ENCODE results near the gene LIM2. TPM values are rescaled to one million over a fixed set of nuclear protein-coding genes. Genes with fewer than 3 reads are reported as not detected.

LIM2 gene
- total RNA-seq, 1 donor from 2014 or later = not detected

GRCh38 chr19:51365965-51366388 lies 21.8 kb downstream of the LIM2 start, which contains the start of gene ETFB:
ETFB (minus strand) TSS chr19:51366388; CDS start chr19:51366326, 62 bp downstream.
- no peak for DNase-seq (ENCODE audit: low read depth in 2 of 2)

DNA sequence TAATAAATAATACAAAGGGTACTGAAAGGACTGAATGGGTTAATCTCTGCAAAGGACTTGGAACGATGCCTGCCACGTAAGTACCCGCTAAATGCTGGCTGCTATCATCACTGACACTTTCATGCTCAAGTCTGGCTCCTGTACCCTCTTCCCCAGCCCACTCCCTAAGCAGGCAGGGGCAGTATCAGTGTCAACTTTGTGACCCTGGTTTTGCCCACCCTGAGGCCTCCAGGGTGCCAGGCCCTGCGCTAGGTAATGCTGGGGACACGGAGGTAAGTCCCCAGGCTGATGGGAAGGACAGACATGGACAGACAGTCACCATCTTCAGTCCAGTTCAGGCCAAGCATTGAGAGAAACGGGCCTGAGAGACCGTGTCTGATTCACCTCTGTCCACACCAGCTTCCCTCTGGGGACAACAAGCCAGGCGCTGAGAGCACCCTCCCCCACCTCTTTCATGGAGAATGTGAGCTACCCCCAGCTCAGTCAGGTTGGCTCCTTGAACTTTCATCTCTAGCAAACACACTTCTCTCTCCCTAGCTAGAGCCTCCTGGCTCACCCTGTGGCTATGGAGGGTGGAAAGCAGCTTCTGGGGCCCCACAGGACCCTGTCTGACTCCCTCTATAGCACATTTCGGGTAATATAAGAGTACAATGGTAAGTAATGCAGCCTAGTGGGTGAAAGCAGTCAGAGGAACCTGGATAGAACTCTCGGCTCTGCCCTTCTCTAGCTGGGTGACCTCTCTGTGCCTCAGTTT lies 22.4 kb downstream of the LIM2 start:
- peak; percentile 35 to 37 for DNase-seq (ENCODE audit: low read depth in 2 of 2)

DNA sequence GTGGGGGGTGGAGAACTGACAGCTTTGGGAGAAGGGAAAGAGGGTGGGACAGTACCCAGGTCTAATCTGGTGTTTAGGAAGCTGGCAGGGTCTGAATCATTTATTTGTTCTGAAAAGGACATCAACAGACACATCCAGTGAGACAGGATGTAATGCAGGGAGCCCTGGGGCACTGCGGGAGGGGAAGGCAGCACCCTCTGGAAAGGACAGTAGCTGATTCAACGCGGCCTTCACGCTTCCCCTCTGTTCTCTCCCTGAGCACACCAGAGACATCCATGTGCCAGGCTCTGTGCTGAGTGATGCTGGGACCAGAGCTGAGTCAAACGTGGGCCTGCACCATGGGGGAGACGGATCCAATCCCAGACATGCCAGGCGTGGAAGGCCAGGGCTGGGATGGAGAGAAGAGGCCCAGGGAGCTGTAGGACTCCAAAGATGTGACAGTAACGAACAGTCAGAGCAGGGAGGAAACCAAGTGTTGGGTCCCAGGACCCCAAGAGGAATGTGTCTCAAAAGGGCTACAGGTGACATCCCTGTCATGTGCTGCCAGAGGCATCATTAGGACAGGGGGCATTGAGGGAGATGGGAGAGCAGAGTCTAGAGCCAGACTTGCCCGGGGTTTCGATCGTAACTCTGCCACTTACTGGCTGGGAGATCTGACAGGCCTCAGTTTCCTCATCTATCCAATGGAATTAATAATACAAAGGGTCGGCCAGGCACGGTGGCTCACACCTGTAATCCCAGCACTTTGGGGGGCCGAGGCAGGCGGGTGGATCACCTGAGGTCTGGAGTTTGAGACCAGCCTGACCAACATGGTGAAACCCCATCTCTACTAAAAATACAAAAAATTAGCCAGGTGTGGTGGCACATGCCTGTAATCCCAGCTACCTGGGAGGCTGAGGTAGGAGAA lies 23.3 kb downstream of the LIM2 start:
- peak; percentile 34 to 36 for DNase-seq (ENCODE audit: low read depth in 2 of 2)

DNA sequence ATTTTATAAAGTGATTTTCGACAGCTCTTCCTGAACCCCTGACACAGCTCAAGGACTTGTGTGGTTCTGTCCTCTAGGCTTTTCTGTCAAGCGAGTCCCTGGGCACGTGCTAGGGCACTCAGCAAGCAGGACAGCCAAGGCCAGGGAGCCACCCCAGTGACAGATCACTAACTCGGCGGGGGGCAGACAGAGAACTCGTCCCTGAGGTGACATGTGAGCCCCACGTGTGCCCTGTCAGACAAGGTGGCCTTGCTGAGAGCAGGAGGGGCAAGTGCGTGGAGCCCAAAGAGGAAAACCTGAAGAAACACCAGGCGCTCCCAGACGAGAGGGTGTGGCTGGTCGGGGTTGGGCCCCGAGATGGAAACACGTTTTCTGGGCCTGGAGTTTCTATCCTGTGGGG lies 26.5 kb downstream of the LIM2 start:
- no peak for DNase-seq (ENCODE audit: low read depth in 2 of 2)

- peak in 1 of 2 donors; percentile 22 for DNase-seq (ENCODE audit: low read depth in 2 of 2)
Measured at GRCh38 chr19:51359294-51359693, 28.5 kb downstream of the LIM2 start.

GRCh38 chr19:51357952-51358351 lies 29.8 kb downstream of the LIM2 start:
- DNase-seq (ENCODE audit: low read depth in 2 of 2) = no peak

DNA sequence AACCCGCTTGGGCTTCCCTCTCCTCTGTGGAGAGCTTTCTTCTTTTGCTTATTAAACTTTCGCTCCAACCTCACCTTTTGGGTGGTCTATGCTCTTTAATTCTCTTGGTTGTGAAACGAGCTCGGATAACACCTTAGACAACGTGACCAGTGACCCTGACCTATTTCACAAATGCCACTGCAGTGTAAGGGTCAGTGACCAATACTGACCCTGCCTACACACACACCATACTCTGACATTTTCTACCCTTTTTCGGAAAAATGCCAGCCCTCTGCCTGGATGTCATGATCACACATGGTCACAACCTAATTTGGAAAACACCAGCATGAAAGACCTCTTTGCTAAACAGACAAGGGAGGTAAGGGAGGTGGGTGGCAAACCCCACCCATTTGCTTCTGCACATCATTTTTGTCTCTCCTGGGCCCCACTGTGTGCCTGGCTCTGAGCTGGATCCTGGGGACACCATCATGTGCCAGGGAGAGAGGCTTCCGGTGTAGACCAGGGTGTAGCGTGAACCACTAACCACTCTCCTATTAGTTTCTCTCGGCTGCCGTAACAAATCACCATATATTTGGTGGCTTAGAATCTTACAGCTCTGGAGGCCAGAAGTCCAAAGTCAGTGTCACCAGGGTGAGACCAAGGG lies 31.5 kb downstream of the LIM2 start:
- DNase-seq (ENCODE audit: low read depth in 2 of 2) = no peak

DNA sequence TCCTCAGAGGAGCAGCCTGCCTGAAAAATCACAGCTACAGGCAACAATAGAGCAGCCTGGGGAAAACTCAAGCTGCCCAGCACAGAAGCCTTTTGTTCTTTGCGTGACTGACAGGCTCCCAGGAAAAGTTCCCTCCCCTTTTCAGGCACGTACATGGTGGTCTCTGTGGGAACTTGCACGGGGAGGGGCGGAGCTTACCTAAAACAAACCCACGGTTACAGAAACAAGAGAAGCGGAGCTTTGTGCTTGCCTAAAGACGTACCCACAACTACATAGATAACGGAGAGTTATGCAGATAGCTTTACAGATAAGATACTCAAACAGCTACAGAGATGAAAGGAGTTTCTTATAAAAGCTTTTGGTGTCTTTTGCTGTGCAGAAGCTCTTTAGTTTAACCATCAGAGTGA lies 33.0 kb downstream of the LIM2 start:
- no peak for DNase-seq (ENCODE audit: low read depth in 2 of 2)

DNA sequence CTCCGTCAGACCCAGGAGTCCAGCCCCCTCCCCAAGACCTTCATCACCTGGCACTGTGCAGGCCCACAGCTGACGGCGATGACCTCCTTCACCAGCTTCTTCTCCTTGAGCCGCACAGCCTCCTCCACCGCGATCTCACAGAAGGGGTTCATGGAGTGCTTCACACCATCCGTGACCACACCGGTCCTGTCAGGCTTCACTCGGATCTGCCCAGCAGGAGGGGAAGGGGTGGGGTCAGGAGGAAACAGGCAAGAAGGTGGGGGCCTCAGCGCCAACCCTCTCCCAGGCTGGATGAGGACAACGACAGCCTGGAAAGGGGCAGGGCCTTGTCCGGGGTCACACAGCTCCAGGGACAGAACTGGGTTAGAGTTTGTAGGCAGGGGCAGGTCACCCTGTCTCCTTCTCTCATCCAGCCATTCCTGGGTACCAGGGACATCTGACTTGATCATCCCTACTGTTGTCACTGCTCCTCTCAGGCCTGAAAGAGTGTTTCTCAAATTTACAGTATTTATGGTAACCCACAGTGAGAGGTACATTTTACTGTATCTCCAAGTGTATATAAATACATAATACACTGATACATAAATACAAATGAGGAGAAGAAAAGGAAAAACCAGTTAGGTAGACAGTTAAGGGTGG lies 33.6 kb downstream of the LIM2 start:
- no peak for DNase-seq (ENCODE audit: low read depth in 2 of 2)

DNA sequence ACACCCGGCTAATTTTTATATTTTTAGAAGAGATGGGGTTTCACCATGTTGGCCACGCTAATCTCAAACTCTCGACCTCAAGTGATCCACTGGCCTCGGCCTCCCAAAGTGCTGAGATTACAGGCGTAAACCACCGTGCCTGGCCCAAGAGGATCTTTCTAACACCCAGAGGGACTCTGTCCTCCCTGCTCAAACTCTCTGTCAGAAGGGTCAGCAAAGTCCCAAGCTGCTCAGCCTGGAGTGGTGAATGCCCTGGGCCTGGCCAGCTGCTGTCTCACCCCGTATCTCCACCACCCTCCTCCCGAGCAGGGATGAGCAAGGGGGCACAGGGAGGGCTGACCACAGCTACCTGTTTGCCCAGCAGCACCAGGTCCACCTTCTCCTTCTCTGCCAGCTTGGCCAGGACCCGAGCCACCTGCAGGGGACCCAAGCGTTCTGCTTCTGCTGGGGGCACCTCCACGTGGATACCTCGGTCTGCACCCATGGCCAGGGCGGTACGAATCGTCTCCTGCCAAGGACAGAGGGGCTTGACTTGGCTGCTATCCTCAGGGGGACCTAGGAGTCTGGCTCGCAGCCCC lies 34.9 kb downstream of the LIM2 start:
- no peak for DNase-seq (ENCODE audit: low read depth in 2 of 2)

- no peak for DNase-seq (ENCODE audit: low read depth in 2 of 2)
Measured at GRCh38 chr19:51351266-51351990, 36.3 kb downstream of the LIM2 start.

DNA sequence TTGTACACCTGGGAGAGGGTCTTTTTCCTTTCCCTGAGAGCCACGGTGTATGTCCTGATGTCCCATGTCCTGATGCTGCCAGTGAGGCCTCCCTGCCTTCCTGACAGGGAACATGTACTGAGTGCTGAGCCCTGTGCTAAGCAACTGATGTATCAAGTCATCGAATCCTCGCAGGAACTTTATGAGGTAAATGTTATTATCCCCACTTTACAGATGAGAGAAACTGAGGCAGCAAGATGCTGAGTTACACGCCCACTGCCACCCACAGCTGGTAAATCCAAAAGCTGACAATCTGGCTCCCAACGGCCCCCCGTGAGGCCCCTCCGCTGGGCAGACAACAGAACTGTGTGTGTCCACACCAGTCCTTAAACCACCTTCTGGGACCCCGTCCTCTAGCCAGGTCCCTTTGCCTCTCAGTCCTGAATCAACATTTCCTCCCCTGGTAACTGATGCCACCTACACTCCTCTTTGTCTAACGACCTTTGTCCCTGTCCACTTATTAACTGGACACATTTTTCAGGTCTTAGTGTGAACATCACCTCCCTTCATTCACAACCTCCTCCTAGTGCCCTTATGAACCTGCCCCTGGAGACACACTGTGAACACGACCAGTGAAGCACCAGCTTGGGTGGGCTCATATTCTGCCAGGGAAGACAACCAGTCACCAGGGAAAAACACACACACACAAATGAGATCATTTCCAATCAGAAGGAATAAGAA lies 40.4 kb downstream of the LIM2 start:
- no peak for DNase-seq (ENCODE audit: low read depth in 2 of 2)

DNA sequence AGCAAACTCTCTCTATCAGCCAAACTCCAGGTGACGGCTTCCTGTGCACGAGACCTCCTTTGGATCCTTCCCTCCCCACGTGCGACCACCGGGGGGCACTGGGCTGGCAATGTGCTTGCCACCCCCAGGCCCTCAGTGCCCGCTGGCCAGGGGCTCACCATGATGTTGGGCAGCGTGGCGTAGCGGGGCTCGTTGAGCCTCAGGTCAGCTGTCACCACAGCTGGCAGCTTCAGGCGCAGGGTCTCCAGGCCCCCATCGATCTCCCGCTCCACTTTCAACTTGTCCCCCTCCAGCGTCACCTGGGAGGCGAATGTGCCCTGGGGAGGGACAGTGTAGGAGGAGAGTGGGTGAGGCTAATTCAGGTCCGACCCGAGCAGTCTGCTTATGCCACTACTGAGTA lies 41.0 kb downstream of the LIM2 start:
- no peak for DNase-seq (ENCODE audit: low read depth in 2 of 2)

DNA sequence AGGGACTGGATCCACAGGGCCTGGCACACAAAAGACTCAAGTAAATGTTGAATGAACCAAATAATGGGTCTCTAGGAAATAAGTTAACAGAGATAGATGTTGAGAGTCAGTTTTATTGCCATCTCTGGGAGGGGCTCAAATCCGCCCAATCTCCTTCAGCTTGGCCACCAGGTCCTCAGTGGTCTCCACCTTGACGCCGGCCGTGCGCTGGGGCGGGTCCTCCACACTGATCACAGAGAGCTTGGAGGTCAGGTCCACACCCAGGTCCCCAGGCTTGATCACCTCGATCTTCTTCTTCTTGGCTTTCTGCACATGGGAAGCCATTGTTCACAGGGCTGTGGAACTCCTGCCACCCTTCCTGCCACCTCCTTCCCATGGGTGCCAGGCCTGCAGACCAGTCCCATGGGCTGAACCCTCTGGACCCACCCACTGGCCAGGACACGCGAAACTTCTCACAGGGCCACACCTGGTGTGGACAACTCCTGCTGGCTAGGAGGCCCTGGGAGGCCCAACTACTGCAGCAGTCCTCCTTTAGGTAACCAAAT lies 42.6 kb downstream of the LIM2 start:
- no peak for DNase-seq (ENCODE audit: low read depth in 2 of 2)

DNA sequence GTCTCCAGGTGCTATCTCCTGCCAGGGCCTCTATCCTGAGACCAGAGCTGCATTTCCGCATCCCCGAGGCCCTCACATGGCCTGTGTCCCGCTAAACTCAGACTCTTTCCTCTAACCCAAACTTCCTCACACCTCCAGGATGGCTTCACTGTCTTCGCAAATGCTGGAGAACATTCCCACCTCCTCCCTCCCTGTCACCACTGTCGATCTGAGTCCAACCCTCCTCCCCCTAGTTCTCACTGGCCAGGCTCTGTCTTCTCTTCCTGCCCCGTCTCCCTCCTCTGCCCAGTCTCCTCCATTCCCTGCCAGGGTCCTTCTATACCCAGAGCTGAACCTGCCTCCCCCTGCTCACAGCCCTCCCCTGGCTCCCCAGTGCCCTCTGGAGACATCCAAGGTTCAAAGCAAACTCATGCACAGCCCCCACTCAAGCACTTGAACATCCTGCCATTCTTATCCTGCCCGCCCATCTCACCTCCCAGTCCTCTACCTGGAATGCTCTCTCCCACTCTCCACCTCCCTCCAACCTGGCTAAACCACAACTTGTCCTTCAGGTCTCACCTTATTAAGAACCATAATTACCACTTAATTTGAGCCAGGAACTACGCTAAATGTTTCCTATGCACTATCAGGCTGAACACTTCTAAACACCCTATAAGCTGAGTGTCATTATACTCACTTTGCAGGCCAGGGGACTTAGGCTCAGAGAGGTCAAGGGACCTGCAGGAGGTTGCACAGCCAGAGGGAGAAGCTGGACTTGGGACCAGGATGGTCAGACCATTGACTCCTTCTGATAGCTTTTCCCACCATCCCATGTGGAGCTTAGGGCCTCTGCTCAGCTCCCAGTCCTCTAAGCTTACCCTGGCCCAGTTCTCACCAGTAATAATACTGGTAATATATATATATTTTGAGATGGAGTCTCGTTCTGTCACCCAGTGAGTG lies 44.9 kb downstream of the LIM2 start:
- no peak for DNase-seq (ENCODE audit: low read depth in 2 of 2)

DNA sequence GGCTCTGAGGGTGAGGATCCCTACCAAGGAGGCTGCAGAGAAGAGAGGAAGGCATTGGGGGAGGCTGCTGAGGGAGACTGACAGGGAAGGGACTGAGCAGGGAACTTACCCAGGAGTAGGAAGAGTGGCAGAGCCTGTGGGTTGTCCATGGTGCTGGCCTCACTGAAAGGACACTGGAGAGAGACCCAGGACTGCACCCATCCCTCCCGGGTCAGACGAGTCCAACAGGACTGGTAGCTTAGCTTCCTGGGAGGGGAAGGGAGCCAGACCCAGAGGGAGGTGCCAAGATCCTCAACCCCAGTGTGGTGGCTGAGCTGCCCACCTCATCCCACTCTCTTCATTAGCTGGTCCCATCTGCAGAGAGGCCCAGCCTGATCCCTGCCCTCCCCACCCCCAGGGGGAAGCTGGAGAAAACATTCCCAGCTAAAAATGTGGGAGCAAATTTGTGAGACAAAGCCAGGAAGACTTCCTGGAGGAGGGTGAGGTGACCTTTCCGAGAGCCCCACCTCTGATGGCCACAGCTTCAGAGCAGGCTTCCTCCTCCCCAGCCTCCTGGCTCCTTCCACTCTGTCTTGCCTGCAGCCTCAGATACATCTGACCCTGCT lies 45.7 kb downstream of the LIM2 start, which contains the start of gene VSIG10L:
Gene VSIG10L, minus strand, starts transcription at position 164 of the 605 bp plus-strand sequence. Its CDS starts 15 bp downstream, at position 149.
- no peak for DNase-seq (ENCODE audit: low read depth in 2 of 2)

- DNase-seq (ENCODE audit: low read depth in 2 of 2) = no peak
Measured at GRCh38 chr19:51341066-51341465, 46.7 kb downstream of the LIM2 start.
